ENCODE data around the gene CCDC91.

DNA sequence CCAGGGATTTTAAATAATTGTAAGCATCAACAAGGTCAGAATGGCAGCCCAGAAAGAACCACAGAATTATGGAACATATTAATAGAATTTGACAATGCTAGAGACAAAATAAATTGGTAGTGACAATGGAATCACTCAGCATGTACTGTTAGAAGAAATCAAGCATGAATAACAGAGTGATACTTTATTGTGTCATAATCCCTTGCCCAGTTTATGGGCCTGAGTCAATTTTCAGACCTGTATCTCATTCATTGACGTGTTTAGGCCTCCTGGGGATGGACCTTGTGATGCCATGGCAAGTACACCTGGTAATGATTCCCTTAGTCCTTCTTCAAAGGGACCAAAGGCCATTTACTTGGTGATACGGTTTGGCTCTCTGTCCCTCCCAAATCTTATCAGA lies 12.8 kb upstream of the CCDC91 start:
- no peak for TF ChIP-seq CTCF (IDR thresholded peaks at IDR 0.05)
- TF ChIP-seq POLR2A (IDR thresholded peaks at IDR 0.05), result no peak
